HEK293 (cell line): ENCODE results near the gene CD79A.

Experiments
- CTCF ChIA-PET: fragments of 350-600 bp; formaldehyde crosslinking; extraction: SDS; loops from one replicate; lab custom pipeline; 2021; ENCODE audit warnings: antibody characterized with exemption; lab: Yijun Ruan, JAX
- POLR2A ChIA-PET: fragments of 300-600 bp; formaldehyde crosslinking; extraction: SDS; loops from one replicate; lab custom pipeline; 2020; ENCODE audit warnings: antibody characterized with exemption, inconsistent platforms; lab: Yijun Ruan, JAX
- H3K27ac ChIP-seq: fragments of 200-500 bp; sonication (Bioruptor generic); 2 replicates; pipeline ENCODE4 v1.5.1; 2014; ENCODE audit warnings: low read depth, low read length, control low read depth, inconsistent platforms; ENCODE audit errors: extremely low read depth
- H3K36me3 ChIP-seq, 2 experiments: fragments of 200-500 bp in 1 of 2; sonication (Bioruptor generic) in 1 of 2; 1 replicate in 1 of 2; 2 replicates in 1 of 2; pipeline ENCODE4 v1.5.1; 2014 to 2017; ENCODE audit warnings: inconsistent platforms in 2 of 2, low read length in 2 of 2; ENCODE audit not compliant: control insufficient read depth in 2 of 2, insufficient read depth in 1 of 2
- H3K4me1 ChIP-seq: fragments of 200-500 bp; sonication (Bioruptor generic); 2 replicates; pipeline ENCODE4 v1.5.1; 2014; ENCODE audit warnings: mild to moderate bottlenecking, low read length, inconsistent platforms; ENCODE audit not compliant: control insufficient read depth, insufficient read depth
- H3K4me3 ChIP-seq: 2 replicates; pipeline ENCODE4 v1.5.1; 2011; ENCODE audit warnings: low read depth, mild to moderate bottlenecking, control low read depth, low read length, moderate library complexity
- H3K9me3 ChIP-seq: fragments of 200-500 bp; sonication (Bioruptor generic); 2 replicates; pipeline ENCODE4 v1.5.1; 2014; ENCODE audit warnings: low read depth, low read length, inconsistent platforms; ENCODE audit not compliant: control insufficient read depth, insufficient read depth
- GLIS2 ChIP-seq: fragments of 450-650 bp; formaldehyde crosslinking; IDR thresholded peaks from 2 replicates; pipeline ENCODE4 v1.5.1; 2016; ENCODE audit warnings: missing biosample characterization, missing genetic modification characterization
- PRDM10 ChIP-seq: fragments of 450-650 bp; formaldehyde crosslinking; IDR thresholded peaks from 2 replicates; pipeline ENCODE4 v1.5.1; 2016; ENCODE audit warnings: missing biosample characterization, missing genetic modification characterization
- SCRT1 ChIP-seq: fragments of 450-650 bp; formaldehyde crosslinking; IDR thresholded peaks from 2 replicates; pipeline ENCODE4 v1.5.1; 2016; ENCODE audit warnings: missing biosample characterization, missing genetic modification characterization, borderline replicate concordance
- SCRT2 ChIP-seq: fragments of 450-650 bp; formaldehyde crosslinking; IDR thresholded peaks from 2 replicates; pipeline ENCODE4 v1.5.1; 2016; ENCODE audit warnings: missing biosample characterization, missing genetic modification characterization
- ZBTB10 ChIP-seq: fragments of 450-650 bp; formaldehyde crosslinking; IDR thresholded peaks from 2 replicates; pipeline ENCODE4 v1.5.1; 2016; ENCODE audit warnings: missing biosample characterization, missing genetic modification characterization
- ZFHX2 ChIP-seq: fragments of 450-650 bp; formaldehyde crosslinking; conservative IDR thresholded peaks from 2 replicates; pipeline ENCODE4 v1.5.1; 2016; ENCODE audit warnings: missing biosample characterization, missing genetic modification characterization
- ZNF112 ChIP-seq: fragments of 450-650 bp; formaldehyde crosslinking; IDR thresholded peaks from 2 replicates; pipeline ENCODE4 v1.5.0; 2017; ENCODE audit warnings: missing biosample characterization, missing genetic modification characterization
- ZNF169 ChIP-seq: fragments of 450-650 bp; formaldehyde crosslinking; IDR thresholded peaks from 2 replicates; pipeline ENCODE4 v1.5.1; 2016; ENCODE audit warnings: missing biosample characterization, missing genetic modification characterization
- ZNF202 ChIP-seq: fragments of 450-650 bp; formaldehyde crosslinking; IDR thresholded peaks from 2 replicates; pipeline ENCODE4 v1.5.1; 2016; ENCODE audit warnings: missing biosample characterization, missing genetic modification characterization, borderline replicate concordance
- ZNF239 ChIP-seq: fragments of 450-650 bp; formaldehyde crosslinking; IDR thresholded peaks from 2 replicates; pipeline ENCODE4 v1.5.1; 2016; ENCODE audit warnings: missing biosample characterization, missing genetic modification characterization
- ZNF302 ChIP-seq: fragments of 450-650 bp; formaldehyde crosslinking; IDR thresholded peaks from 2 replicates; pipeline ENCODE4 v1.5.1; 2016; ENCODE audit warnings: missing biosample characterization, missing genetic modification characterization, low read depth
- ZNF335 ChIP-seq: fragments of 450-650 bp; formaldehyde crosslinking; conservative IDR thresholded peaks from 2 replicates; pipeline ENCODE4 v1.5.1; 2016; ENCODE audit warnings: missing biosample characterization, missing genetic modification characterization
- ZNF350 ChIP-seq: fragments of 450-650 bp; formaldehyde crosslinking; IDR thresholded peaks from 2 replicates; pipeline ENCODE4 v1.5.0; 2017; ENCODE audit warnings: missing biosample characterization, mild to moderate bottlenecking, missing genetic modification characterization
- ZNF514 ChIP-seq: fragments of 450-650 bp; formaldehyde crosslinking; IDR thresholded peaks from 2 replicates; pipeline ENCODE4 v1.5.1; 2016; ENCODE audit warnings: missing biosample characterization, missing genetic modification characterization
- ZNF654 ChIP-seq: fragments of 450-650 bp; formaldehyde crosslinking; IDR thresholded peaks from 2 replicates; pipeline ENCODE4 v1.5.1; 2016; ENCODE audit warnings: low read depth, missing biosample characterization, missing genetic modification characterization

Gene CD79A

GRCh38 chr19:41860419-41861115, 16.5 kb upstream of the CD79A start (continued):
- TF ChIP-seq ZBTB10 (tag by site-specific recombination) (no peak), ZNF654 (tag by site-specific recombination) (no peak), ZNF112 (tag by site-specific recombination) (no peak), GLIS2 (tag by site-specific recombination) (no peak)

- H3K4me3 ChIP-seq, result peak overlapping the region; percentile 89
- ChIA-PET POLR2A (interaction anchor here (0.6 to 3.9 kb wide), 8 partner anchors 10 to 97 kb away, joined by 3 to 118 read pairs (median 22); partner anchors contain the start of genes ARHGEF1 and RABAC1), CTCF (interaction anchor here (0.6 to 4.3 kb wide), 7 partner anchors 9 to 382 kb away, joined by 3 to 34 read pairs (median 10); no protein-coding TSS in a partner anchor)
- no peaks in the 10 kb centered on the region for H3K9me3 ChIP-seq
- H3K4me1 ChIP-seq, result peaks cover 28% of the 10 kb centered on the region
- peak overlapping the region; percentile 100 for H3K27ac ChIP-seq
- no peak for TF ChIP-seq ZNF514 (tag by site-specific recombination)
- TF ChIP-seq ZNF202 (tag by site-specific recombination), result no peak
- no peak for TF ChIP-seq ZFHX2
- TF ChIP-seq ZNF350 (tag by site-specific recombination), result no peak
- 0 out of 2 replicates have a peak, but pooled peaks have one; percentile 21 for TF ChIP-seq ZNF335
- TF ChIP-seq SCRT1 (tag by site-specific recombination), result peak; percentile 97
- TF ChIP-seq PRDM10, result 0 out of 2 replicates have a peak, but pooled peaks have one; percentile 21
- TF ChIP-seq SCRT2 (tag by site-specific recombination), result peak; percentile 95
- no peak for TF ChIP-seq ZNF169
- peaks cover 56% of the 10 kb centered on the region in 2 experiments for H3K36me3 ChIP-seq
Observed at GRCh38 chr19:41861116-41861768, 15.8 kb upstream of the CD79A start.

GRCh38 chr19:41861846-41862245, 15.2 kb upstream of the CD79A start:
- CTCF ChIA-PET, result interaction anchor here (0.6 to 3.2 kb wide), 5 partner anchors 11 to 1437 kb away, joined by 3 to 21 read pairs (median 4); no protein-coding TSS in a partner anchor
- Histone ChIP-seq H3K27ac (peak overlapping the region; percentile 100), H3K4me1 (peaks cover 31% of the 10 kb centered on the region), H3K4me3 (peak overlapping the region; percentile 89), H3K9me3 (no peaks in the 10 kb centered on the region), H3K36me3 (peaks cover 62% of the 10 kb centered on the region in 2 experiments)
- TF ChIP-seq ZNF239, result 0 out of 2 replicates have a peak, but pooled peaks have one; percentile 0
- no peak for TF ChIP-seq ZNF302 (tag by site-specific recombination)
- POLR2A ChIA-PET, result interaction anchor here (0.5 to 3.4 kb wide), 9 partner anchors 11 to 97 kb away, joined by 3 to 68 read pairs (median 7); partner anchors contain the start of genes ARHGEF1, CD79A and RABAC1
